Left cardiac atrium (tissue), 4 donors: ENCODE results near the gene SMG6. TPM values are rescaled to one million over a fixed set of nuclear protein-coding genes. Genes with fewer than 3 reads are reported as not detected.

ENCODE experiments used
- ATAC-seq, 2 donors: fragments of 200-7000 bp; cut with Tn5 transposase; one replicate each; pipeline ENCODE4 v1.9.1; 2020; ENCODE audit warnings: mild to moderate bottlenecking in 2 of 2, moderate library complexity in 2 of 2
- DNase-seq: peaks from one replicate; pipeline ENCODE4 v3.0.0-alpha.2; 2020
- intact Hi-C, 2 donors: fragments of 100-400 bp; cut with DNase I; formaldehyde crosslinking; loops; one replicate each; pipeline versions ENCODE4 v1.14.1 to v1.15.1; 2022 to 2023
- total RNA-seq, 2 donors: library from RNA; stranded (reverse); fragmentation: NEBNext Ultra II Directional; extraction: Animal tissue kit (Norgen Biotek cat#: 25700); gene quantifications; one replicate each; pipeline ENCODE4 v1.2.1, GENCODE V29; 2021
- donor health status: DM: no; HTN: yes; CAD: no.
- donor health status: DM: no; HTN: yes; CAD: no; lungs with severe emphysema.
- donor health status: DM: yes; HTN: yes; CAD: no.
- donor health status: Dilated cardiomyopathy.

The SMG6 gene
- total RNA-seq, 2 donors from 2014 or later, result 22.3 to 23.0 TPM

DNA sequence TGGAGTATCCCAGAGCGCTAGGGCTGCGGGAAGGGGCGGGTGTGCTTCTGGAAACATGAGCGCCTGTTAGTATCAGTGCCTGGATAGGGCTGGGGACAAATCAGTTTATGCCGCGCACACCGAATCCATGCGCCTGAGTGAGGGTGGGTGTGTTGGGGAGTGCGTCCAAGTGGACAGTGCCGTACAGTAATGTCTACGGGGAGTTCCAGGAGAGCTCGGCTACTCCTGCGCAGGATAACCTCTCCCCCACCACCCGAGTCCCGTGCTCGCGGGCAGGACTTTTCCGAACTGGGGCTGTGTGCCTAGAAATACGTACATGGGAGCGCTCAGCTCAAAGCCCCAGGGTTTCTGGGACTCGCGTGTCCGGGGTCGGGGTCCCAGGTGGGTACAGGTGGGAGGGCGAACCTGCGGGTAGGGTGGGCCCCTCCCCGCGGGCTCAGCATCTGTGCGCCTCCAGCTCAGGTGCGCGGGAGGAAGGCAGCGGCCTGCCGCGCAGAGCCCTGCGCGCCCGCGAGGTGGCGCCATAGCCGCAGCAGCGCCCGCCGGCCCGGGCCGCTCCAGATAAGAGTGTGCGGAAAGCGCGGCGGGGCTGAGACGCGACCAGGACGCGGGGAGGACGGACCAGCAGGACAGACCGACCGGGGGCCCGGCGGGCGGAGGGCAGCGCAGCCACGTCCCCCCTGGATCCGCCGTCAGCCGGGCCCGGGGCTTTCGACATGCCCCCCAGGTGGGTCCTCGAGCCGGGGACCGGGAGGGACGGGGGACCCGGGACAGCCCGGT is 248.9 kb downstream of the SMG6 start, which contains the start of gene HIC1:
Gene HIC1, plus strand, starts transcription at position 592 of the 780 bp plus-strand sequence. CDS start 1,588 bp downstream, outside the sequence.
- peak; percentile 85 for DNase-seq
- intact Hi-C loops, result loop anchor here (2.0 to 5.0 kb wide), 3 partner anchors 38 to 228 kb away; no protein-coding TSS in a partner anchor
- ATAC-seq, result peak; percentile 62

DNA sequence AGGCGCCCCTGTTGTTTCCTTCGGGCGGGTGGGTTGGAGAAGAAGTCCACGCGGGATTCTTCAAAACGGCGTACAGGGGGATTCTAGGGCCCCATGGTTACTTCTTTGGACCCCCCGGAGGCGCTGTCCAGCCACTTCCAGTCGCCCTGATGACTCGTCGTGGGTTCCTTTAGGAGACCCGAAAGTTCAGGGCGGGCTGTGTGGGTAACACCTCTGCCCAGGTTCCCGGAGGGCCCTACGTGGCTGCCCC is 249.4 kb downstream of the SMG6 start:
- ATAC-seq, result no peak
- intact Hi-C loops, result loop anchor here (2.0 kb wide), 2 partner anchors 191 to 229 kb away; no protein-coding TSS in a partner anchor
- no peak for DNase-seq

DNA sequence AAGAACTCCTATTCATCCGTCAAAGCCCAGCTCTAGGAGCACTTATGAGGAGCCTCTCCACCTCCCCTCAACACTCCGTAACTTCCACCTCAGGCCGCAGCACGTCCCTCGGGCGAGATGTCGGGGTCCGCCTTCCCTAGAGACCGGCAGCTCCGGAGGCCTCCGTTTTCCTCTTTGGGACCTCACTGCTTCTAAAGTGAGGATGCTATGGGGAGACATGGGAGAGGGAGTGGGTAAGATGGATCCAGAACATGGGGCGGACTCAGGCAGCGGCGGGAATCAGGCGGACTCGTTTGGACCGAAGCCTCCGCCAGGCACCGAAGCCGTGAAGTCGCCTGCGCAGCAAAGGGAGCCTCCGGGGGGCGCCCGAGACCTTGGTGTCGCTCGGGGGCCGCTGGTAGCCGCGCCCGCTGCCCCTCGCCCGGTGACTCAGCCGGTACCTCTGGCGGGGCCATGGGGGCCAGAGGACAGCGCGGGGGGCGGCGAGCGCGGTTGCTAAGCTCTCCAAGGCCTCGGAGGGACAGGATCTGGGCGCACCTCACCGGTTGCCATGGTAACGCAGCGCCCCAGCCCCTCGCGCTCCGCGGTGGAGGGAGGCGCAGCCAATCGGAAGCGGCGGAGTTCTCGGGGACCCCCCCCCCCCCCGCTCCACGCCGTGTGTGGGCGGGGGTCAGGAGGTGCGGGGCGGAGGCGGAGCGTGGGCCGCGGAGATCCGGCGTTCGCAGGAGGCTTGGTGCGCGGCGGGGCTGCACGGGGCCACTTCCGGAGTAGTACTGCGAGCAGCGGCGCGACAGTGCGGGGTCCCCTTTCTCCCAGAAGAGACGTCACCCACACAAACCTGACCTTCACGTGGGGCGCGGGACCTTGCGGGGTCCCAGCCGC is 250.0 kb downstream of the SMG6 start:
- ATAC-seq, result peak; percentile 2 to 11
- intact Hi-C loops, result loop anchor here (2.0 kb wide), 2 partner anchors 191 to 229 kb away; no protein-coding TSS in a partner anchor

DNA sequence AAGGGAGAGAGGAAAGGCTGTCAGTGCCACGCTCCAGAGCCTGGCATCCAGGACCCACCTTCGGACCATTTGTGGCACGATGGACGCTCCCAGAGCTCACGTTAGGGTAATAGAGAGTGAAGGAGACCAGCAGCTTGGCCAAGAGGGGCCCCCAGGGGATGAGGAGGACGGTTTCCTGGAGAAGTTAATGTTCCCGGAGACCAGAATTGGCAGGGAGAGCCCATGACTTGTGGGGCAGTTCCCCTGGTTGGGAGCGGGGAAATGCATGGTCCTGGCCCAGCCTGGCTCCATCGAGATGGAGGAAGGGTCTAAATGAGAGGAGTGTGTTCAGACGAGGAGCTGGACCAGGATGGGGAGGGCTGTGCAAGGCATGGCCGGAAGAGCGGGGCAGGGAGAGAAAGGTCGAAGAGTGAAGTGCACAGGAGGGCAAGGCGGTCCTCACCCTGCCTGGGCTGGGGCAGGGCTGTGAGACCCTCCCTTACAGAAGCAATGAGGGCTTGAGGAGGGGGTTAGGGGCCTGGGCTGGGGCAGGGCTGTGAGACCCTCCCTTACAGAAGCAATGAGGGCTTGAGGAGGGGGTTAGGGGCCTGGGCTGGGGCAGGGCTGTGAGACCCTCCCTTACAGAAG is 251.5 kb downstream of the SMG6 start:
- intact Hi-C loops, result no loop called here
- ATAC-seq (no peak), DNase-seq (no peak)

More for the DNA sequence above, 250.0 kb downstream of the SMG6 start:
- peak; percentile 84 for DNase-seq

DNA sequence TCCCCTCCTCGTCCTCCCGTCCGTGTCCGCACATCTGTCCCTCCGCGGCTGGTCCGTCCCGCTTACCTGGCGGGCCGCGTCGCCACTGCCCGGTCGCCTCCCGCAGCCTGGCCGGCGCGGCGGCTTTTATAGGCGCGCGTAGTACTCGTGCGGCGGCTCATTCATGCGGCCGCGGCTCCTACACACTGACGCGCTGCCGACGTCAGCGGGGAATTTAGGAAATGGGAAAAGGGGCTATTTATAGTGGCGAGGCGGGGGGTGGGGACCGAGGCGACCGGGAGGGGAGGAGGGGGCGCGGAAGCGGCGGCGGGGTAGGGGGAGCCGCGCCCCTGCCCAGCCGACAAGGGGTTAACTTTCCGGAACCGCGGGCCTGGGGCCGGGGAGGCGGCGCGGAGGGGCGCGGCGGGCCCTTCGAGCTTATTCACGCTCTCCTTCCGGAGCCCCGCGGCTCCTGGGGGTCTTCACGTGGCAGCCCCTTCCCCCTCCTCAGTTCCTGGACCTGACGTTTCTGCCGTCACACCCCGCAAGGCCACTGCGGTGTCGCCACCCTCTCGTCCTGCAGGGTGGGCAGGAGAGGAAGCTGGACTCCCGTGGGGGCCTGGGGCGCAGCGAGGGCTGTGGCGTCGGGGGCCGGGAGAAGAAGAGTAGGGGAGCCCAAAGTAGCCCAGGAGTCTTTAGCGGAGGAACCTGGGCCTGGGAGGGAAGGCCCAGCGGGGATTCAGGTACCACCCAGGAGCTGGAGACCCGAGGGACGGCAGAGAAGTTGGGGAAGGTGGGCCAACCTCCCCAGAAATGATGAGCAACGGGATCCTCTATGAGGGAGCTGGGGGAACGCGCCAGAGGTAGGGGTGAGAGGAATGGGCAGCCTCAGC is 252.3 kb downstream of the SMG6 start:
- intact Hi-C loops, result no loop called here
- DNase-seq (peak; percentile 72), ATAC-seq (peak in 1 of 2 donors; percentile 1)

DNA sequence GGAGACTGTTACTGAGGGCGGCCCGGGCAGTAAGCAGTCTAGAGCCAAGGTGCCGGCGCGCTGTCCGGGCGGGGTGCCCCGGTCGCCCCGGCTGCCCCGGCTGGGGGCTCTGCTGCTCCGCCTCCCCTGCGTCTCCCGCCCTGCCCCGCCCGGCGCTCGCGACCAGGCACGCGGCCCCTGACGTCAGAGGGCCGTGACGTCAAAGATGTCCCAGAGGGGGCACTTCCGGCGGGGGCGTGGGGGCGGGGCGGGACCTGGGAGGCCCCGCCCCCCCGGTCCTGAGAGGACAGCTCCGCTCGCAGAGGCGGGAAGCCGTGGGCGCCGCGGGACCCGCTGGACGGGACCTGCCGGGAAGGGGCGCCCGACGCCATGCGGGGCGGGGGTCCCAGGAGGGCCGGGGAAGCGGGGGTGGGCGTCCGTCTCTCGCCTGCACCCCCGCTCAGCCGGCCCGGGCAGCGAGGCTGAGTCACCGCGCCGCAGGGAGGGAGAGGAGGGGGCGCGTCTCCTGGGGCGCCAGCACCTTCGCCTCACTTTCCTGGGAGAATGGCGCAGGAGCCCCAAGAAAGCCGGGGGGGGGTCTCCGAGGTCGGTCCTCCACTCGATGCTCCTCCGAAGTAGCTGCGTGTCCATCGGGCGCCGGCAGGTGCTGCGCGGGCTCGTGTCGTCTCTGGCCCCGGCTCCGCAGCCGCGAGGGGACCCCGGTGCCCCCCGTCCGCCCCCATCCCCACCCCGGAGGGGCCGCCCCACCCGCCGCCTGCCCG is 253.1 kb downstream of the SMG6 start:
- intact Hi-C loops, result no loop called here
- ATAC-seq (peak; percentile 39 to 62), DNase-seq (peak; percentile 79)

DNA sequence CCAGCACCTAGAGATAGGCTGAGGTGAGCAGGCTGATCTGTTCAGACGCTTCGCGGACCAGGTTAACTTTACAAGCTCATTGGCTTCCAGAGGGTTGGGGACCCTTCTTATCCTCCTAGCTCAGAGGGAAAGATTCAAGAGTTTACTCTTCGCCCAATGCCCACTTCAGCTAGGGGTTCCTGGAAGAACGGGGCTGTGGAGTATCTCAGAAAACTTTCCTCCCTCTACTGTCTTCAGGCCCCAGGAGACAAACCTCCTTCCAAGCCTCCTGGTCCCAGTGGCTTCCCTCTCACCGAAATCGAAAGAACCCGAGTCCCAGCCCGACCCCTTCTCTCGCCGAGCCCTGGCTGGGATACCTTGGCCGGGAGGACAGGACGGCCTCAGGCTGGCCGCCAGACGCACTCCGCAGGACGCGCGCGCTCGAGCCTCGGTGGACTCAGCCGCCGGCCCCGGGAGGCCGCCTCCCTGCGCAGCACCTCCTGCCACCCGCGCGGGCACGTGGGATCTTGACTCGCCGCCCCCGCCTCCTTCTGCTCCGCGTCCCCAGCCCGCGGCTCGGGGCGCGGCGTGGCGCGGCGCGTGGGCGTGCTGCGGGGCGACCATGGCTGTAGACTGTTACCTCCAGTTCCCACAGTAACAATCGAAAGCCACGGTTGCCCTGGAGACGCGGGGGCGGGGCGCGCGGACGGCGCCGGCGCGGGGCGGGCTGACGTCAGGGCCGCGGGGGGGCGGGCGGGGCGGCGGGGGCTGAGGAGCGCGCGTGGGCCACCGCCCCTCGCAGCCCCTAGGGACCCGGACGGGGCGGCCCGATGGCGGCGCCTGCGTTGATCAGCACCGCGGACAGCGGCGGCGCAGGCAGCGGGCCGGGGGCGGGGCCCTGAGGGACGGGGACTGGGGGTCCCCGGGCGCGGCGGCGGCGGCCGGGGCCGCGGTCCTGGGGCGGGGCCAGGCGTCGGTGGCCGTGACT is 254.0 kb downstream of the SMG6 start:
- ATAC-seq (peak; percentile 41 to 64), DNase-seq (peak; percentile 91)
- intact Hi-C loops, result no loop called here

DNA sequence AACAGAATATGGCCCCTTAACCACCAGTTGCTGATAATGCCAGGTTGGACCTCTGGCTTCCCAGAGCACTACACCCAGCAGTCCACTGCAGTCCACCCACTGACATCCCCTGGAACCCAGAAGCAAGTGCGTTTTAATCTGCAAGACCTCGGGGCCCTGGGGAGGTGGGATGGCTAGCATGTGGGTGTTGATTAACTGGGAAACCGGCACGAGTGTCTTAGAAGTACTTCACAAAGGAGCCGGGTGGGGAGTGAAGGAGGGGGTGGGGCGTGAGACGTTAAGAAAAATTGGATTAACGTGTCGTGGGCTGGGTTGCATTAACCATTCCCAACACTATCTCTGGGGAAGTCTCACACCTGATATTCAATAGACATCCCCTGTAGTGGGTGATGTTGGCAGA is 254.8 kb downstream of the SMG6 start:
- intact Hi-C loops, result no loop called here
- no peak for DNase-seq
- ATAC-seq, result no peak

DNA sequence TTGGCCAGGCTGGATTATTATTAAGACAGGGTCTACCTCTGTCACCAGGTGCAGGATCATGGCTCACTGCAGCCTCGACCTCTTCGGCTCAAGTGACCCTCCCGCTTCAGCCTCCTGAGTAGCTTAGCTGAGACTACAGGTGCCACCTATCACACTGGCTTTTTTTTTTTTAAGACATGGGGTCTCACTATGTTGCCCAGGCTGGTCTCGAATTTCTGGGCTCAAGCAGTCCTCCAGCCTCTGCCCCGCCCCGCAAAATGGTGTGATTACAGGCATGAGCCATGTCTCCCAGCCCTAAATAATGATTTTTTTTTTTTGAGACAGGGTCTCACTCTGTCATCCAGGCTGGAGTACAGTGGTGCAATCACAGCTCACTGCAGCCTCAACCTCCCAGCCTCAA is 256.0 kb downstream of the SMG6 start:
- ATAC-seq (no peak), DNase-seq (no peak)
- intact Hi-C loops, result no loop called here

DNA sequence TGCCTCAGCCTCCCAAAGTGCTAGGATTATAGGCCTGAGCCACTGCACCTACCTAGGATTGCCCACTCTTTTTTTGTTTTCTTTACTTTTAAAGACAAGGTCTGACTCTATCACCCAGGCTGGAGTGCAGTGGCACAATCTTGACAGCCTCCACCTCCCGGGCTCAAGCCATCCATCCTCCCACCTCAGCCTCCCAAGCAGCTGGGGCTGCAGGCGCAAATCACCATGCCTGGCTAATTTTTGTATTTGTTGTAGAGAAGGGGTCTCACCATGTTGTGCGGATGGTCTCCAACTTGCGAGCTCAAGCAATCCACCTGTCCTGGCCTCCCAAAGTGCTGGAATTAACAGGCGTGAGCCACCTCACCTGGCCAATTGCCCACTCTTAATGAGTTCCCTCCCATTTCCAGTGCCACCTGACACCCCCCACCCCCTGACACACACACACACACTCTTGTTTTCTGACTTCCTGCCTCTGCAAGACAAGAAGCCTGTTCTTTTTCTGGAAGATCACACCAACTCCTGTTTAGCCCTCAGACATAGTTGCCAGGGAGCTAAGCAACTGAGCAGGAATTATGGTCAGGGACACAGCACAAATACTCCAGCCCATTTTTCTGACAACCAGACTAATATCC is 259.2 kb downstream of the SMG6 start:
- ATAC-seq (no peak), DNase-seq (no peak)
- intact Hi-C loops, result loop anchor here in 1 of 2 donors (5.0 kb wide), 1 partner anchor 137 kb away; no protein-coding TSS in a partner anchor

DNA sequence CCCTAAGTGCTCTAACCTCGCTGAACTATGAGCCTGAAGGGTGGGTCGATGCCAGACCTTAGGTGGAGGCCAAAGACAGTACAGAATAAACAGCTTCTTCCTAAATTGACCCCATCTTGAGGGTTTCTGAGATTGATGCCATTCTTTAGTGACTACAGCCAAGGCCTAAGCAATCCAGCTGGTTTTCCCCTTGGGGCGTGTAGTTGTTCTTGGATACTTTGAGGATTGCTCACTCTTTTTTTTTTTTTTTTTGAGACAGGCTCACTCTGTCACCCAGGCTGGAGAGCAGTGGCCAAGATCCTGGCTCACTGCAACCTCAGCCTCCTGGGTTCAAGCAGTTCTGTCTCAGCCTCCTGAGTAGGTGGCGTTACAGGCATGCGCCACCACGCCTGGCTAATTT is 259.8 kb downstream of the SMG6 start:
- intact Hi-C loops, result loop anchor here in 1 of 2 donors (5.0 kb wide), 1 partner anchor 136 kb away; no protein-coding TSS in a partner anchor
- ATAC-seq, result no peak
- no peak for DNase-seq

DNA sequence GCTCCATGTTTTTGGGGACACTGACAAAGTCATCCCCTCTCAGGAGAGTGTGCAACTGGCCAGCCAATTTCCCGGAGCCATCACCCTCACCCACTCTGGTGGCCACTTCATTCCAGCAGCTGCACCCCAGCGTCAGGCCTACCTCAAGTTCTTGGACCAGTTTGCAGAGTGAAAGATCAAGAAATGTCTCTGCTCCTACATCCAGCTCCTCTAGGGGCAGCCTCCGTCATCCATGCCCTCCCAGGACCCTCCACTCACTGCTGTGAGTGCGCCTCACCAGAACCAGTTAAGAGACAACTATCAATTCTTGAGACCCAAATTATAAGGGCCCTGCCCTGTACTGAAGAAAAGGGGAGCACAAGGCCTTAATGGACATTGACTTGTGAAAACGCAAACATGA is 260.7 kb downstream of the SMG6 start:
- intact Hi-C loops, result loop anchor here in 1 of 2 donors (5.0 kb wide), 1 partner anchor 136 kb away; no protein-coding TSS in a partner anchor
- ATAC-seq, result no peak

DNA sequence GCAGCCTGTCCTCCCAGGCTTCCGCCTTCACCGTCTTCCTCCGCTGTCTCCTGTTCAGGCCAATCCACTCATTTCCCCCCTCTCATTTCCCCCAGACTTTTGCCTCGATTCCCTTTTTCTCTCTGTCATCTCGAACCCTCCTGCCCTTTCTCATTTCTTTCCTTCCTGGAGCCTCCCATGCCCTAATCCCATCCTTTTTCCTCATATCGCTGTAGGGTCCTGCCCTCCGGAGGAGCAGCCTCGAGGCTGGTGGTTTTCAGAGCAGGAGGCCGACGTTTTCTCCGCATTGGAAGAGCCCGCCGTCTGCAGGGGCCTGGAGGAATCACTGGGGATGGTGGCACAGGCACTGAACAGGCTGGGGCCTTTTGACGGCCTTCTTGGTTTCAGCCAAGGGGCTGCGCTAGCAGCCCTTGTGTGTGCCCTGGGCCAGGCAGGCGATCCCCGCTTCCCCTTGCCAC is 261.2 kb downstream of the SMG6 start:
- peak in 1 of 2 donors; percentile 9 for ATAC-seq
- no peak for DNase-seq
- intact Hi-C loops, result loop anchor here in 1 of 2 donors (5.0 kb wide), 1 partner anchor 135 kb away; no protein-coding TSS in a partner anchor

More for the DNA sequence above, 260.7 kb downstream of the SMG6 start:
- no peak for DNase-seq

DNA sequence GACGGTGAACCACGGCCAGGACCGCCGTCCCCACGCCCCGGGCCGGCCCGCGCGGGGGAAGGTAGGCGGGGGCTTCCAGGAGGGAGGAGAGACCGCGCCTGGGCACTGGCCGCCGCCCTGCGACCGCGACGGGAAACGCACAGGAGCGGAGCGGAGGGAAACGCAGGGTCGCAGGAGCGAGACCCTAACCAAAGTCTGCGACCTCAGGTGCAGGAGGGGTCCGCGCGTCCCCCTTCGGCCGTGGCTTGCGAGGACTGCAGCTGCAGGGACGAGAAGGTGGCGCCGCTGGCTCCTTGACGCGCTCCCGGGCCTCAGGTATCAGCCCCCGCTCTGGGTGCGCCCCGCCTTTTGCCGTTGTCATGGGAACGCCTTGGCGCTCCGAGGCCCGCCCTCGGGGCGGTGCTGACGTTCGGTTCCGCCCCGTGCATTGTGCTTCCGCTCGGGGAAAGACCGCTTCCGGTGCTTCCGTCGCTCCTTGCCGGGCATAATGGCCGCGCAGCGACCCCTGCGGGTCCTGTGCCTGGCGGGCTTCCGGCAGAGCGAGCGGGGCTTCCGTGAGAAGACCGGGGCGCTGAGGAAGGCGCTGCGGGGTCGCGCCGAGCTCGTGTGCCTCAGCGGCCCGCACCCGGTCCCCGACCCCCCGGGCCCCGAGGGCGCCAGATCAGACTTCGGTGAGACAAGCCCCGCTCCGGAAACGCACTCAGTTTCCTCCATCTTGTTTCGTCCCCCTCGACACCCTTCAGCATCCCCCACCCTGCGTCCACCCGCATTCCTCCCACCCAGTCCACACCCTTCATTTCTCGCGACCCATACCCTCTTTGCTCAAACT is 261.8 kb downstream of the SMG6 start, which contains the start of gene OVCA2:
Gene OVCA2, plus strand, starts transcription at position 462 of the 829 bp plus-strand sequence. Its CDS starts 26 bp downstream, at position 488.
- DNase-seq, result peak; percentile 97
- peak; percentile 94 to 97 for ATAC-seq
- intact Hi-C loops, result loop anchor here in 1 of 2 donors (5.0 kb wide), 1 partner anchor 134 kb away; no protein-coding TSS in a partner anchor
